ENCODE measurements around the gene ASS1. TPM values are rescaled to one million over a fixed set of nuclear protein-coding genes. Genes with fewer than 3 reads are reported as not detected.

The ASS1 gene
- total RNA-seq, 4 donors from 2014 or later = 57.9 to 345 (median 266) TPM

DNA sequence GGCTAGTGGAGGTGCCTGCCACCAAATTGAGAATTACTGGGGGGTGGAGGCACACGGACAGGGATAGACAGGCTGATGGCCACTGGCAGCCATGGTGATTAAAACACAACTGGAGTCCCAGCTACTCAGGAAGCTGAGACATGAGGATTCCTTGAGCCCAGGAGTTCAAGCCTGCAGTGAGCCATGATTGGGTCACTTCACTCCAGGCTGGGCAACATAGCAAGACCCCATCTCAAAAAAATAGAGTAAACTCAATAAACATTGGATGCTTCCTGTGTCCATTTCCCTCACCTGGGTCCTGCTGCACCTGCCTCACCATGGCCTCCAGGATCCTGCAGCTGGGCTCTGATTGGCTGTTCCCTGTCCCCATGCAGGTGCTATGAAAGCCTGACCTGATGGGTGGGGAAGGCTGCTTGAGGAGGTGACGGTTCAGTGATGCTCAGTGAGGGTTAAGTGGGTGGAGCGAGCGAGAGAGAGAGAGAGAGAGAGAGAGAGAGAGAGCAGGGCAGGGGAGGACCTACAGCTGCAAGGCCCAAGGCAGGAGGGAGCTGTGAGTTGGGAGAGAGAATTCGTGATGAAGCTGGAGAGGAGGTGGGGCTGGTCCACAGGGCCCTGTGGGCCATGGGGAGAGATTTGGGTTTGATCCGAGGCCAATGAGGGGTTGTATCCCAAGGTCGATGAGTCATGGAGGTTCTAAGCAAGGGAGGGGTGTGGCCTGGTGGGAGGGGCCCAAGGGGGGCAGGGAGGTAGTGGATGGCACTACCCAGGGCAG, 97.9 kb downstream of the ASS1 start:
- WGBS, 2 donors (ENCODE audit: low coverage in 1 of 2) = 39 to 48% methylated on average over 2 to 7 of the region's 7 CpGs
- in situ Hi-C loops (cut with MboI; ENCODE audit: low pct_ligation_motif_present in 1 of 4, low pct_unique_long_range_greater_than_20kb in 1 of 4, low sequenced_read_pairs in 3 of 4) = no loop called here

DNA sequence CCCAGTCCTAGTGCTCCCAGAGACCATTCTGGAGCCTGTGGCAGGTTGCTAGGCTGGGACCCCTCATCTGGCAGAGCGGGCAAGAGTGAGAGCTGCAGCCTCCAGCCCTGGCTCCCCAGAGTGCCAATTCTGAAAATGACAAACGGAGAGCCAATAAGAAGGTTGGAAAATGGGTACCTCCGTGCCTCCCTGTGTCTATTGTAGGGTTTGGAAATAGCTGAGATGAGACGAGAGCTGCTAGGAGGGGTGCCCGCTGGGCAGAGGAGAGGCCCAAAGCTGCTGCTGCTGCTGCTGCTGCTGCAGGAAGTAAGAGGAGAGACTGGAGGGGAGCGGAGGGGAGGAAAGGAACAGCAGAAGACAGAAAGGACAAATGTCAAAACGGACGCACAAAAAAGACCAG, 98.6 kb downstream of the ASS1 start:
- no peak for TF ChIP-seq POLR2AphosphoS5 (IDR thresholded peaks at IDR 0.05)
- TF ChIP-seq, protein P1, sequence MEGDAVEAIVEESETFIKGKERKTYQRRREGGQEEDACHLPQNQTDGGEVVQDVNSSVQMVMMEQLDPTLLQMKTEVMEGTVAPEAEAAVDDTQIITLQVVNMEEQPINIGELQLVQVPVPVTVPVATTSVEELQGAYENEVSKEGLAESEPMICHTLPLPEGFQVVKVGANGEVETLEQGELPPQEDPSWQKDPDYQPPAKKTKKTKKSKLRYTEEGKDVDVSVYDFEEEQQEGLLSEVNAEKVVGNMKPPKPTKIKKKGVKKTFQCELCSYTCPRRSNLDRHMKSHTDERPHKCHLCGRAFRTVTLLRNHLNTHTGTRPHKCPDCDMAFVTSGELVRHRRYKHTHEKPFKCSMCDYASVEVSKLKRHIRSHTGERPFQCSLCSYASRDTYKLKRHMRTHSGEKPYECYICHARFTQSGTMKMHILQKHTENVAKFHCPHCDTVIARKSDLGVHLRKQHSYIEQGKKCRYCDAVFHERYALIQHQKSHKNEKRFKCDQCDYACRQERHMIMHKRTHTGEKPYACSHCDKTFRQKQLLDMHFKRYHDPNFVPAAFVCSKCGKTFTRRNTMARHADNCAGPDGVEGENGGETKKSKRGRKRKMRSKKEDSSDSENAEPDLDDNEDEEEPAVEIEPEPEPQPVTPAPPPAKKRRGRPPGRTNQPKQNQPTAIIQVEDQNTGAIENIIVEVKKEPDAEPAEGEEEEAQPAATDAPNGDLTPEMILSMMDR (IDR thresholded peaks at IDR 0.05) = no peak
- no peak for TF ChIP-seq POLR2A (IDR thresholded peaks at IDR 0.05)
- no peak for TF ChIP-seq EP300 (IDR thresholded peaks at IDR 0.05; ENCODE audit: low read depth)
- intact Hi-C loops (cut with DNase I; ENCODE audit: low total_unique reads) = no loop called here

More for the DNA sequence above, 97.9 kb downstream of the ASS1 start:
- Histone ChIP-seq H3K27ac (no peak overlapping the region), H3K9me3 (no peaks in the 10 kb centered on the region), H3K4me1 (no peaks in the 10 kb centered on the region), H3K27me3 (peaks cover 58% of the 10 kb centered on the region), H3K4me3 (no peak overlapping the region), H3K36me3 (no peaks in the 10 kb centered on the region)
- no peak for DNase-seq
- TF ChIP-seq POLR2A (IDR thresholded peaks at IDR 0.05) (no peak), POLR2AphosphoS5 (IDR thresholded peaks at IDR 0.05) (no peak), EP300 (IDR thresholded peaks at IDR 0.05; ENCODE audit: low read depth) (no peak)
- TF ChIP-seq, protein P1 (IDR thresholded peaks at IDR 0.05) = no peak
- intact Hi-C loops (cut with DNase I; ENCODE audit: low total_unique reads) = no loop called here

DNA sequence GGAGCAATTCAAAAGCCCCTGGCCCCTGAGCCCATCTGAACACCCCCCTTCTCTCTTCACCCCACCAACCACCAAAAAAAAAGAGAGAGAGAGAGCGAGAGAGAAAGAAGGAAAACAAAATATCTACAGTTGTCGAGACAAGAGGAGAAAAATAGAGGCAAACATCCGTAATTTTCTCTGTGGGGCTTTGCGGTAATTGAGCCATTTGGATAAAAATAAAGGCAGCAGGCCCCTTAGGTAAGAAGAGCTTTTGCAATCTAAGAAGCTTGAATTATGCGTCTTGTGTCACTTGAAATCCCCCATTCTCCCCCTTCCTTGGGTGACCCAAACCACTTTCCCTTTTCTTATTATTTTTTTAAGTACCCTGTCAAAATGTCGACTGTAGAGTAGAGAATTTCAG, 99.1 kb downstream of the ASS1 start:
- WGBS, 2 donors (ENCODE audit: low coverage in 1 of 2) = 71 to 75% methylated on average over 5 to 6 of the region's 6 CpGs
- DNase-seq = no peak
- TF ChIP-seq, protein P1 (IDR thresholded peaks at IDR 0.05) = no peak
- TF ChIP-seq POLR2AphosphoS5 (IDR thresholded peaks at IDR 0.05) (no peak), EP300 (IDR thresholded peaks at IDR 0.05; ENCODE audit: low read depth) (no peak), POLR2A (IDR thresholded peaks at IDR 0.05) (no peak)
- intact Hi-C loops (cut with DNase I; ENCODE audit: low total_unique reads) (no loop called here), in situ Hi-C loops (cut with MboI; ENCODE audit: low pct_ligation_motif_present in 1 of 4, low pct_unique_long_range_greater_than_20kb in 1 of 4, low sequenced_read_pairs in 3 of 4) (no loop called here)
- no peaks in the 10 kb centered on the region for H3K36me3 ChIP-seq
- H3K9me3 ChIP-seq = no peaks in the 10 kb centered on the region
- no peaks in the 10 kb centered on the region for H3K4me1 ChIP-seq
- H3K27ac ChIP-seq = no peak overlapping the region
- H3K4me3 ChIP-seq = no peak overlapping the region
- peaks cover 46% of the 10 kb centered on the region for H3K27me3 ChIP-seq

More for the DNA sequence above, 98.6 kb downstream of the ASS1 start:
- in situ Hi-C loops (cut with MboI; ENCODE audit: low pct_ligation_motif_present in 1 of 4, low pct_unique_long_range_greater_than_20kb in 1 of 4, low sequenced_read_pairs in 3 of 4) = no loop called here
- Histone ChIP-seq H3K27me3 (peaks cover 51% of the 10 kb centered on the region), H3K4me3 (no peak overlapping the region), H3K9me3 (no peaks in the 10 kb centered on the region), H3K36me3 (no peaks in the 10 kb centered on the region), H3K27ac (no peak overlapping the region), H3K4me1 (no peaks in the 10 kb centered on the region)
- WGBS, 2 donors (ENCODE audit: low coverage in 1 of 2) = 63 to 64% methylated on average over 4 to 8 of the region's 8 CpGs
- DNase-seq = no peak

DNA sequence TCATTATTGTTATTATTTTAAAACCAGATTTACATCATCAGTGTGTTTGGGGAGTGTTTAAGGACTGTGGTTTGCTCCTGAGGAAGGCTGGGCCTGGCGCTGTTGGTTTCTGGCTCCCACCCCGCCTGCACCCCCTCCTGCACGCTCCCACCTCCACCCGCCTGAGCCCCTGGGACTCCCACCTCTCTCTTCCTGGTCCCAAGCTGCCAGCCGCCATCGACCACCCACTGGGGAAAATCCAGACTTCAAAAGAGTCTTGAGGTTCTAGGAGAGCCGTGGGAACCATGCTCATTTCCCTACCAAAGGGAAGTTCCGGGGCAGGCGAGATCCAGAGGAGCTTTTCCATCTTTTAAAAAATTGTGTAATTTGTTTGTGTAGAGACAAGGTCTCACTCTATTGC, 99.6 kb downstream of the ASS1 start:
- Histone ChIP-seq H3K4me3 (no peak overlapping the region), H3K4me1 (no peaks in the 10 kb centered on the region), H3K9me3 (no peaks in the 10 kb centered on the region), H3K27me3 (peaks cover 41% of the 10 kb centered on the region), H3K36me3 (no peaks in the 10 kb centered on the region), H3K27ac (no peak overlapping the region)
- in situ Hi-C loops (cut with MboI; ENCODE audit: low pct_ligation_motif_present in 1 of 4, low pct_unique_long_range_greater_than_20kb in 1 of 4, low sequenced_read_pairs in 3 of 4) = no loop called here
- 63% methylated on average over 9 of the region's 9 CpGs; no CpG with 5 or more reads in 1 of the 2 donors for WGBS, 2 donors (ENCODE audit: low coverage in 1 of 2)
- no peak for DNase-seq
- intact Hi-C loops (cut with DNase I; ENCODE audit: low total_unique reads) = no loop called here
- TF ChIP-seq EP300 (IDR thresholded peaks at IDR 0.05; ENCODE audit: low read depth) (no peak), POLR2A (IDR thresholded peaks at IDR 0.05) (no peak)

All from transverse colon (tissue), 4 donors.